ENCODE measurements around the gene PKD2L1. TPM values are rescaled to one million over a fixed set of nuclear protein-coding genes. Genes with fewer than 3 reads are reported as not detected.
"Not testable (repeated sequence)": the region's sequence is repeated elsewhere in the genome, so short reads cannot be mapped to it uniquely, and the experiment has no call there.

The PKD2L1 gene
- total RNA-seq, 1 experiment from 2014 or later: not detected

- Histone ChIP-seq H3K36me3 (no peaks in the 10 kb centered on the region), H3K4me3 (no peak overlapping the region), H3K9me3 (no peaks in the 10 kb centered on the region), H3K27me3 (peaks cover 25% of the 10 kb centered on the region)
- no peak for DNase-seq
Measured at GRCh38 chr10:100311298-100311697, 18.7 kb downstream of the PKD2L1 start.

GRCh38 chr10:100307684-100308083, 22.3 kb downstream of the PKD2L1 start:
- DNase-seq: no peak
- no peak overlapping the region for H3K4me3 ChIP-seq
- peaks cover 37% of the 10 kb centered on the region for H3K27me3 ChIP-seq
- H3K36me3 ChIP-seq: no peaks in the 10 kb centered on the region
- no peaks in the 10 kb centered on the region for H3K9me3 ChIP-seq

- Histone ChIP-seq H3K9me3 (no peaks in the 10 kb centered on the region), H3K27me3 (peaks cover 34% of the 10 kb centered on the region)
- DNase-seq: no peak
Measured at GRCh38 chr10:100306861-100307260, 23.2 kb downstream of the PKD2L1 start.

GRCh38 chr10:100304414-100304813, 25.6 kb downstream of the PKD2L1 start:
- no peaks in the 10 kb centered on the region for H3K36me3 ChIP-seq
- peaks cover 23% of the 10 kb centered on the region for H3K27me3 ChIP-seq
- DNase-seq: no peak
- no peak overlapping the region for H3K4me3 ChIP-seq
- H3K9me3 ChIP-seq: no peaks in the 10 kb centered on the region

More at GRCh38 chr10:100306861-100307260, 23.2 kb downstream of the PKD2L1 start:
- H3K4me3 ChIP-seq: no peak overlapping the region
- no peaks in the 10 kb centered on the region for H3K36me3 ChIP-seq

GRCh38 chr10:100303724-100304319, 26.2 kb downstream of the PKD2L1 start:
- Histone ChIP-seq H3K27me3 (peaks cover 23% of the 10 kb centered on the region), H3K9me3 (no peaks in the 10 kb centered on the region)
- DNase-seq: no peak

GRCh38 chr10:100301123-100301522, 28.9 kb downstream of the PKD2L1 start:
- H3K27me3 ChIP-seq: peaks cover 36% of the 10 kb centered on the region
- DNase-seq, H3K36me3 ChIP-seq, H3K4me3 ChIP-seq, H3K9me3 ChIP-seq: not testable (repeated sequence)

More at GRCh38 chr10:100303724-100304319, 26.2 kb downstream of the PKD2L1 start:
- Histone ChIP-seq H3K4me3 (no peak overlapping the region), H3K36me3 (no peaks in the 10 kb centered on the region)

- Histone ChIP-seq H3K36me3 (no peaks in the 10 kb centered on the region), H3K9me3 (no peaks in the 10 kb centered on the region), H3K4me3 (no peak overlapping the region), H3K27me3 (peaks cover 13% of the 10 kb centered on the region; the same call in 1 of the 2 replicates)
- DNase-seq: no peak
Measured at GRCh38 chr10:100297242-100297641, 32.8 kb downstream of the PKD2L1 start.

GRCh38 chr10:100293066-100293465, 37.0 kb downstream of the PKD2L1 start:
- no peak for DNase-seq
- Histone ChIP-seq H3K9me3 (no peaks in the 10 kb centered on the region), H3K4me3 (no peak overlapping the region), H3K36me3 (no peaks in the 10 kb centered on the region), H3K27me3 (peaks cover 10% of the 10 kb centered on the region; the same call in 1 of the 2 replicates)

- not testable (repeated sequence) for H3K27me3 ChIP-seq, H3K36me3 ChIP-seq, H3K9me3 ChIP-seq, DNase-seq, H3K4me3 ChIP-seq
Measured at GRCh38 chr10:100292300-100292699, 37.7 kb downstream of the PKD2L1 start.

GRCh38 chr10:100291356-100291755, 38.7 kb downstream of the PKD2L1 start:
- H3K36me3 ChIP-seq: no peaks in the 10 kb centered on the region
- H3K27me3 ChIP-seq: no peaks in the 10 kb centered on the region
- no peak for DNase-seq
- H3K4me3 ChIP-seq: no peak overlapping the region
- H3K9me3 ChIP-seq: no peaks in the 10 kb centered on the region

GRCh38 chr10:100289641-100290040, 40.4 kb downstream of the PKD2L1 start:
- H3K4me3 ChIP-seq: no peak overlapping the region
- H3K36me3 ChIP-seq: no peaks in the 10 kb centered on the region
- no peaks in the 10 kb centered on the region for H3K9me3 ChIP-seq
- H3K27me3 ChIP-seq: no peaks in the 10 kb centered on the region
- no peak for DNase-seq

- H3K9me3 ChIP-seq: no peaks in the 10 kb centered on the region
- no peak for DNase-seq
Measured at GRCh38 chr10:100288196-100288595, 41.8 kb downstream of the PKD2L1 start.

GRCh38 chr10:100287756-100288155, 42.3 kb downstream of the PKD2L1 start:
- Histone ChIP-seq H3K4me3 (no peak overlapping the region), H3K27me3 (no peaks in the 10 kb centered on the region), H3K36me3 (peaks cover 17% of the 10 kb centered on the region), H3K9me3 (no peaks in the 10 kb centered on the region)
- DNase-seq: no peak

More at GRCh38 chr10:100288196-100288595, 41.8 kb downstream of the PKD2L1 start:
- H3K36me3 ChIP-seq: peaks cover 12% of the 10 kb centered on the region
- no peak overlapping the region for H3K4me3 ChIP-seq
- no peaks in the 10 kb centered on the region for H3K27me3 ChIP-seq

- H3K9me3 ChIP-seq: no peaks in the 10 kb centered on the region
- H3K36me3 ChIP-seq: peaks cover 19% of the 10 kb centered on the region
- H3K4me3 ChIP-seq: peak within 1 kb of the TSS; percentile 92
- H3K27me3 ChIP-seq: no peaks in the 10 kb centered on the region
- peak; percentile 90 for DNase-seq
Measured at GRCh38 chr10:100286051-100287033, 43.7 kb downstream of the PKD2L1 start, which contains the start of gene BLOC1S2. Gene BLOC1S2 (minus strand): TSS chr10:100286680. CDS start chr10:100286659, 21 bp downstream.

- H3K9me3 ChIP-seq, H3K27me3 ChIP-seq, DNase-seq: not testable (repeated sequence)
- Histone ChIP-seq H3K36me3 (peaks cover 22% of the 10 kb centered on the region), H3K4me3 (peak overlapping the region; percentile 92)
Measured at GRCh38 chr10:100285326-100285725, 44.7 kb downstream of the PKD2L1 start.

- Histone ChIP-seq H3K36me3 (peaks cover 35% of the 10 kb centered on the region), H3K4me3 (no peak overlapping the region), H3K27me3 (no peaks in the 10 kb centered on the region), H3K9me3 (no peaks in the 10 kb centered on the region)
- DNase-seq: no peak
Measured at GRCh38 chr10:100282907-100283306, 47.1 kb downstream of the PKD2L1 start.

GRCh38 chr10:100276971-100277370, 53.1 kb downstream of the PKD2L1 start:
- not testable (repeated sequence) for H3K9me3 ChIP-seq, H3K27me3 ChIP-seq, H3K4me3 ChIP-seq, DNase-seq
- H3K36me3 ChIP-seq: peaks cover 31% of the 10 kb centered on the region
